ENCODE results near the gene UBE2J2.

GRCh38 chr1:1309251-1310108, 35.8 kb upstream of the UBE2J2 start:
- no peak for TF ChIP-seq CTCF (IDR thresholded peaks at IDR 0.05 in 4 of 5, conservative IDR thresholded peaks at IDR 0.05 in 1 of 5)
- no peak for TF ChIP-seq POLR2A (IDR thresholded peaks at IDR 0.05)

Measured in gastrocnemius medialis (tissue), 4 donors.